ENCODE results near the gene SCLY.
A peak's percentile ranks its signal among the peaks of the same experiment; 100 is the strongest.

DNA sequence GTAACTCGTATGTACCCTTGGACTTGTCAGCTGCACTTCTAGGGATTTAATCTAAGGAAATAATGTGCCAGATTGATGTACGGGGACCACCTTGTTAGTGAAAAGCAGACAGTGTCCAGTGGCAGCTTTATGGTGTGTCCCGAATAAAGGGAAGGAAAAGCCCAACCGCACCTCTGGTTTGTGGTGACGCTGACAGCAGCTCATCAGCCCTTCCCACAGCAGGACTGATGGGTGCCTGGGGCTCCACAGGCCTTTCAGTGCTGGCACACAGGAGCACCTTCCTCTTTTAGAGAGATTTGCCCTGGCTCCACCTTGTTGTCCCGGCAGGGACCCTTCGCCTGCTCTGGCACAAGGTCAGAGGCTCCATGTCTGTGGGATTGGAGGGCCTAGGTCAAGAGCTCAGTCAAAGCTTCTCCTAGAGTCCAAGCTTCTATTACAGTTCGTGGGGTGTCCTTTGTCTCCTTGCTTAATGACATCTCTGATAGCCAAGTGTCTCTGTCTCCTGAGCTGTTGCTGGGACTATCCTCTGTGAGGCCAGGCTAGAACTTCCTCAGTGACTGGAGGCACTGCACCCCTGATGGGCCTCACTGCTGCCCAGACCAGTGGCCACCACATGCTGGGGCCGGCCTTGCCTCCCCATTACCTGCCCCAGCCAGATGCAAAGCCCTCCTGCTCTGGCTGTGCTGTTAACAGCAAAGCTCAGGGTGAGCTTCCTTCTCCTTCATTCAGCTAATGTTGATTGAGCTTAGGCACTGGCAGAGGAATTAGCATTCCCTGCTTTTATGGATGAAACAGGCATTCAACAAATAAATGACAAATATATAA lies 33.0 kb upstream of the SCLY start:
- TF ChIP-seq, protein P1, sequence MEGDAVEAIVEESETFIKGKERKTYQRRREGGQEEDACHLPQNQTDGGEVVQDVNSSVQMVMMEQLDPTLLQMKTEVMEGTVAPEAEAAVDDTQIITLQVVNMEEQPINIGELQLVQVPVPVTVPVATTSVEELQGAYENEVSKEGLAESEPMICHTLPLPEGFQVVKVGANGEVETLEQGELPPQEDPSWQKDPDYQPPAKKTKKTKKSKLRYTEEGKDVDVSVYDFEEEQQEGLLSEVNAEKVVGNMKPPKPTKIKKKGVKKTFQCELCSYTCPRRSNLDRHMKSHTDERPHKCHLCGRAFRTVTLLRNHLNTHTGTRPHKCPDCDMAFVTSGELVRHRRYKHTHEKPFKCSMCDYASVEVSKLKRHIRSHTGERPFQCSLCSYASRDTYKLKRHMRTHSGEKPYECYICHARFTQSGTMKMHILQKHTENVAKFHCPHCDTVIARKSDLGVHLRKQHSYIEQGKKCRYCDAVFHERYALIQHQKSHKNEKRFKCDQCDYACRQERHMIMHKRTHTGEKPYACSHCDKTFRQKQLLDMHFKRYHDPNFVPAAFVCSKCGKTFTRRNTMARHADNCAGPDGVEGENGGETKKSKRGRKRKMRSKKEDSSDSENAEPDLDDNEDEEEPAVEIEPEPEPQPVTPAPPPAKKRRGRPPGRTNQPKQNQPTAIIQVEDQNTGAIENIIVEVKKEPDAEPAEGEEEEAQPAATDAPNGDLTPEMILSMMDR (IDR thresholded peaks at IDR 0.05 in 8 of 11, conservative IDR thresholded peaks at IDR 0.05 in 3 of 11), result no peak
- TF ChIP-seq POLR2AphosphoS5 (IDR thresholded peaks at IDR 0.05), result peak in 1 of 3 donors; percentile 19

Data from spleen (tissue), 7 donors.